ENCODE results near the gene MXD1.

Gene MXD1

GRCh38 chr2:69983392-69983966 is 68.6 kb downstream of the MXD1 start:
- no peak for DNase-seq

DNA sequence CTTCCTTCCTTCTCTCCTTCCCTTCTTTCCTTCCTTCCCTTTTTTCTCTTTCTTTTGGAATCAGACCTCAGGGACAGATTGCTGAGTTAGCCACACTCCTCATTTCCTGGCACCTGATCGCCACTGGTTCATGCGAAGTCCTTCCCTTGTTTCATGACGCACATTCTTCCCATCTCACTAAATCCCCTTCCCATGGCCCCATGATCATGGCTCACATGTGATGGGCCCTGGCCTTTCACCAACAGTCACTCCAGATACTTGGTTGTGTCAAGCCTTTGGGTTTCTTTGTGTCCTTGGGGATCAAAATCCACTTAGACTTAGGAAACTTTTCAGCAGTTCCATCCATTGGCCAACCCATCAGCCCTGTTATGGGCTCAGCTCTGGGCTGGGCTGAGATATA is 70.3 kb downstream of the MXD1 start:
- no peak for DNase-seq

DNA sequence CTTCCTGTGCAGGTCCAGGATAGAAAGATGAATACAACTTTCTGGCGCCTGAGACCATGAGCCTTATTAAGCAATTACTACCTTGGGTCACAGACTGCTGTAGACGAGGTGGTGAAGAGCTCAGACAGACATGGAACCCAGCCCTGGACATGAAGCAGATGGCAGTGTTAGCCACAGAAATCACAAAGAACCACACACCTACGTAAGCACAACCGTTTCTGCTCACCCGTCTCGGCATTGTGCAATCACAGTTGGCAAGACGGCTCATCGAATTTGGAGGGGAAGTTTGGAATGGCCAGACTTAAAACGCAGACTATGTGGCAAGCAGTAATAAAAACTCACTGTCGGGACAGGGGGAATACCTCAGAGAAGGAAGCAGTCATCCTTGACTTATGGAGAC is 70.8 kb downstream of the MXD1 start:
- DNase-seq = no peak

- DNase-seq = no peak
Observed at GRCh38 chr2:69986691-69987090, 71.8 kb downstream of the MXD1 start.

- DNase-seq = no peak
Observed at GRCh38 chr2:69988086-69988635, 73.3 kb downstream of the MXD1 start.

GRCh38 chr2:69989009-69989408 is 74.1 kb downstream of the MXD1 start:
- DNase-seq = no peak

DNA sequence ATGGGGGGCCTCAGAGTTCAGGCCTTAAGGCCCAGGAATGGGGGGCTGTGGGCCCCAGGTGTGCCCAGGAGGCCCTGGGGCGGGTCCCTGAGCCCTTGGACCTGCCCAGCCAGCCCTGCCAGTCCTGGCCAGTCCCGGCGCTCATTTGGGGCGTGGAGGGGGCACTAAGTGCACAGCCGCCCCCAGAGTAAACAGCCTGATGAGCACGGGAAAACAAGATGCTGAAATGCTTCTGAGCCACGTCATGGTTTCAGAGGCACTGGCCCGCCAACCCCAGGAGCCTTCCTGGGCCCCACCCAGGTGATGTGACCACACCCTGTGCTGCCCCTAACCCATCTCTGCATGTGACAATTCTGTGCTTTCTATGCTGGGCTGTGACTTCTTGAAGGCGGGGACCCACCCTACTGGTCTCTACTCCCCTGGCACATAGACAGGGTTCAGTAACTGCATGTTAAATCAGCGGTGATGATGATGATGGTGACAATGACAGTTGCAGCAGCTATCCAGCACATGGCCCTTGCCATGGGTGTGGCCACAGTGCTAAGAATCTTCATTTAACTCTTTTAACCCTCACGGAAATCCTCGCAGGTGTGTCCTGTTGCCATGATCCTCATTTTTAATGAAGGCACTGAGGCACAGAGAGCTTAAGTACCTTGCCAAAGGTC is 74.7 kb downstream of the MXD1 start:
- no peak for DNase-seq
